Measurements from ENCODE around the gene DNASE2B. TPM values are rescaled to one million over a fixed set of nuclear protein-coding genes. Genes with fewer than 3 reads are reported as not detected.

Gene DNASE2B
- total and polyA plus RNA-seq, 2 donors from 2014 or later: not detected

DNA sequence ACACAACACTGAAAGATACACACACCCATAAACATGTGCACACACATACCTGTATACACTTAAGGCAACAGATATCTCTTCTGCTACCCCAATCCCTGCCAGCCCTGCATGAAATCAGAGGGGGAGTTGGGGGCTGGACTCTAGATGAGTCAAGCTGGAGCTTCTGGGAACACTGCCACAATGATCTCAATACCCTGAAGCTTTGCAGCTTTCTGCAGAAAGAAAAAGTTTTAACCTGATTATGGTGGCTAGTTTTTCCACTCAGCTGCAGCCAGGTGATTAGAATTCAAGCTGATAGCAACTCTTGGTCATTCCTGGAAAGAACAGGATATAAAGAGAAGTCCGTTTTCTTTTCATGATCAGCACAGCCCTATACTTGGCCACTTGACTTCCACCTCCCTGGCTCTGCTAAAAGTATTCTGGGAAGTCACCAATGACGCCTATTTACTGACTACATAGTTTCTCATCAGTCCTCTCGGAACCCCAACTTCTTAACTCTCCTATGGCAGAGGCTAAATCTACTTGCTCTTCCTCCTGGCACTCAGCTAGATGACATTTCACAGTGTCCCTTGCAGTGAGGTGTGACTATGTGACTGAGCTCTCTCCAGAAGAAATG is 20.7 kb upstream of the DNASE2B start:
- Histone ChIP-seq H3K9me3 (ENCODE audit: control insufficient read depth in 2 of 3, insufficient read depth in 1 of 3, low read length in 3 of 3) (no peaks in the 10 kb centered on the region), H3K4me1 (ENCODE audit: control insufficient read depth in 2 of 3, insufficient read depth in 2 of 3, low read depth in 1 of 3, low read length in 3 of 3) (no peaks in the 10 kb centered on the region), H3K36me3 (ENCODE audit: control insufficient read depth in 2 of 3, insufficient read depth in 3 of 3, low read length in 3 of 3) (no peaks in the 10 kb centered on the region), H3K9ac (ENCODE audit: low read length in 3 of 3) (no peak overlapping the region), H3K27me3 (ENCODE audit: control insufficient read depth, insufficient read depth, low read length) (no peaks in the 10 kb centered on the region), H3K27ac (ENCODE audit: low read depth in 2 of 2, low read length in 2 of 2) (no peak overlapping the region), H3K4me3 (ENCODE audit: low read length in 3 of 3) (no peak overlapping the region)
- intact Hi-C loops (cut with DNase I): no loop called here
- TF ChIP-seq, protein P1, sequence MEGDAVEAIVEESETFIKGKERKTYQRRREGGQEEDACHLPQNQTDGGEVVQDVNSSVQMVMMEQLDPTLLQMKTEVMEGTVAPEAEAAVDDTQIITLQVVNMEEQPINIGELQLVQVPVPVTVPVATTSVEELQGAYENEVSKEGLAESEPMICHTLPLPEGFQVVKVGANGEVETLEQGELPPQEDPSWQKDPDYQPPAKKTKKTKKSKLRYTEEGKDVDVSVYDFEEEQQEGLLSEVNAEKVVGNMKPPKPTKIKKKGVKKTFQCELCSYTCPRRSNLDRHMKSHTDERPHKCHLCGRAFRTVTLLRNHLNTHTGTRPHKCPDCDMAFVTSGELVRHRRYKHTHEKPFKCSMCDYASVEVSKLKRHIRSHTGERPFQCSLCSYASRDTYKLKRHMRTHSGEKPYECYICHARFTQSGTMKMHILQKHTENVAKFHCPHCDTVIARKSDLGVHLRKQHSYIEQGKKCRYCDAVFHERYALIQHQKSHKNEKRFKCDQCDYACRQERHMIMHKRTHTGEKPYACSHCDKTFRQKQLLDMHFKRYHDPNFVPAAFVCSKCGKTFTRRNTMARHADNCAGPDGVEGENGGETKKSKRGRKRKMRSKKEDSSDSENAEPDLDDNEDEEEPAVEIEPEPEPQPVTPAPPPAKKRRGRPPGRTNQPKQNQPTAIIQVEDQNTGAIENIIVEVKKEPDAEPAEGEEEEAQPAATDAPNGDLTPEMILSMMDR (IDR thresholded peaks at IDR 0.05; ENCODE audit: borderline replicate concordance, extremely low read depth, insufficient read depth): no peak
- FAIRE-seq: no peak
- DNase-seq: no peak

DNA sequence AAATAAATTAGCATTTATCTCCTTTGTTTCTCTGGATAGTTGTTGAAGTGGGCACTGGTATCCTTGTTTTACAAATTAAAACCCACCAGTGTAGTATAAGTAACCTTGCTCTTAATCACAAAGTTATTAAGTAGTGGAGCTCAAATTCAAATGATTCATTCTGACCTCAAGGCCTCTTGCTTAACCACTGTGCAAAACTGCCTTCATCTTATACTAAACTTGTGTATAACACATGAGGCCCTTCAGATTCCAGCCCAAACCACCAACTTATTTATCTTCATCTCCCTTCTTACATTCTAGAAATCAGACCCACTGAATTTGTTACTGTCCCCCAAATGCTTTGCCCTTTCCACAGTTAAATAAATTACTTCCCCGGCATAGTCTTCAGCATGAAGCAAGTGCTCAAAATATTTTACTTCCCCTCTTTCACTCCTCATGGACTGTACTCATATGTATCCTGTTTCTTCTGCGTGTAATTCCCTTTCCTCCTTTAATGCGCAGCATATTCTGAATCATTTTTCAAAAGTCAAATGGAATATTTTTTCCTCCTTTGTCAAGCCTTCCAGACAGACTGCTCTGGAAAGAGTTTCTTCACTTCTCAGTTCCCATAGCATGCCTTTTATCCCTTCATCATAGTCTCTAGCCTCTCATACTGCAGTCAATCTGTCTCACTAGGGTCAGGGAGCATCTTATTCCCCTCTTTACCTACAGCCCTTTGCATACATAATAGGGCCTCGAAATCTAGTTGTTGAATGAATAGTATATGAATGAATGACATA is 19.0 kb upstream of the DNASE2B start:
- TF ChIP-seq, protein P1 (IDR thresholded peaks at IDR 0.05; ENCODE audit: borderline replicate concordance, extremely low read depth, insufficient read depth): no peak
- no peaks in the 10 kb centered on the region for H3K27me3 ChIP-seq (ENCODE audit: control insufficient read depth, insufficient read depth, low read length)
- FAIRE-seq (no peak), DNase-seq (no peak)
- no peaks in the 10 kb centered on the region for H3K9me3 ChIP-seq (ENCODE audit: control insufficient read depth in 2 of 3, insufficient read depth in 1 of 3, low read length in 3 of 3)
- H3K4me3 ChIP-seq (ENCODE audit: low read length in 3 of 3): no peak overlapping the region
- no peaks in the 10 kb centered on the region for H3K36me3 ChIP-seq (ENCODE audit: control insufficient read depth in 2 of 3, insufficient read depth in 3 of 3, low read length in 3 of 3)
- intact Hi-C loops (cut with DNase I): no loop called here
- no peaks in the 10 kb centered on the region for H3K4me1 ChIP-seq (ENCODE audit: control insufficient read depth in 2 of 3, insufficient read depth in 2 of 3, low read depth in 1 of 3, low read length in 3 of 3)
- no peak overlapping the region for H3K9ac ChIP-seq (ENCODE audit: low read length in 3 of 3)
- H3K27ac ChIP-seq (ENCODE audit: low read depth in 2 of 2, low read length in 2 of 2): no peak overlapping the region

- H3K36me3 ChIP-seq (ENCODE audit: control insufficient read depth in 2 of 3, insufficient read depth in 3 of 3, low read length in 3 of 3): no peaks in the 10 kb centered on the region
- no peak overlapping the region for H3K4me3 ChIP-seq (ENCODE audit: low read length in 3 of 3)
- H3K4me1 ChIP-seq (ENCODE audit: control insufficient read depth in 2 of 3, insufficient read depth in 2 of 3, low read depth in 1 of 3, low read length in 3 of 3): no peaks in the 10 kb centered on the region
- DNase-seq (no peak), FAIRE-seq (no peak)
- TF ChIP-seq, protein P1 (IDR thresholded peaks at IDR 0.05; ENCODE audit: borderline replicate concordance, extremely low read depth, insufficient read depth): no peak
- H3K27me3 ChIP-seq (ENCODE audit: control insufficient read depth, insufficient read depth, low read length): no peaks in the 10 kb centered on the region
- no peak overlapping the region for H3K9ac ChIP-seq (ENCODE audit: low read length in 3 of 3)
- no peaks in the 10 kb centered on the region for H3K9me3 ChIP-seq (ENCODE audit: control insufficient read depth in 2 of 3, insufficient read depth in 1 of 3, low read length in 3 of 3)
- H3K27ac ChIP-seq (ENCODE audit: low read depth in 2 of 2, low read length in 2 of 2): no peak overlapping the region
- intact Hi-C loops (cut with DNase I): no loop called here
Observed at GRCh38 chr1:84379917-84380180, 18.4 kb upstream of the DNASE2B start.
